HG02870 (cell line): ENCODE measurements around the gene HIC1.

Experiments used
- ATAC-seq: cut with Tn5 transposase; IDR thresholded peaks from one replicate; pipeline ENCODE4 v1.9.1; 2021; ENCODE audit warnings: mild to moderate bottlenecking, moderate library complexity; ENCODE audit not compliant: unreplicated experiment

Gene HIC1

DNA sequence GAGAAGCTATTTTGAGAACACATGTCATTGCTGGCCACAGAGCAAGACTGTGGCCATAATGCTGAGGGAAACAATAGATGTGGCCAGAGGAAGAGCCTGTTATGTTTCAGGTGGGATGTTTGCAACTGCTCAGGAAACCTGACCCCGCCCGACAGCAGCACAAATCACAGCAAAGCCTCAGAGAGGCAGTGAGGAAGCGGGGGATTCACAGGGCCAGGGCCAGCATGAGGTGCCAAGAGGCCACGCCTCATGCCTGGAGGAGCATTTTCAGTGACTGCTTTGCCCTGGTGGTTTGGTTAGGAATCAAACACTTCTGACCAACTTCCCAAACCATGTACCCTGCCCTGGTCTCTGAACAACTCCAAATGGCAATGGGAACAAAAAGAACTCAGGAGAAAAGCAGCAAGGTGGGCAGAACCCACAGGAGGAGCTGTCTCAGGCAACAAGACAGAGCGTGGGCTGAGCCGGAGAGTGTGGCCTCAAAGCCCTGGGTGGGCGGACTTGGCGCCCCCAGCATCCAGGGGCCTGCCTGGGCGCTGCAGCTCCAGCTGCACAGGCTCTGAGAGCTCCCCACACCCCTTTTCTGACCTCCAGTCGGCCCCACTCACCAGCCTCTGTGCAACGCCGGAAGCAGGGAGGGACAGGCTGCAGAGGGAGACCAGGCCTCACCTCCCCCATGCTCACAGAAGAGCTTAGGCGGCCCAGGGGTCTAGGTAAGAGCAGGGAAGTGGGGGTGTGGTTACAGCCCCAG, 20.6 kb downstream of the HIC1 start:
- ATAC-seq = no peak

DNA sequence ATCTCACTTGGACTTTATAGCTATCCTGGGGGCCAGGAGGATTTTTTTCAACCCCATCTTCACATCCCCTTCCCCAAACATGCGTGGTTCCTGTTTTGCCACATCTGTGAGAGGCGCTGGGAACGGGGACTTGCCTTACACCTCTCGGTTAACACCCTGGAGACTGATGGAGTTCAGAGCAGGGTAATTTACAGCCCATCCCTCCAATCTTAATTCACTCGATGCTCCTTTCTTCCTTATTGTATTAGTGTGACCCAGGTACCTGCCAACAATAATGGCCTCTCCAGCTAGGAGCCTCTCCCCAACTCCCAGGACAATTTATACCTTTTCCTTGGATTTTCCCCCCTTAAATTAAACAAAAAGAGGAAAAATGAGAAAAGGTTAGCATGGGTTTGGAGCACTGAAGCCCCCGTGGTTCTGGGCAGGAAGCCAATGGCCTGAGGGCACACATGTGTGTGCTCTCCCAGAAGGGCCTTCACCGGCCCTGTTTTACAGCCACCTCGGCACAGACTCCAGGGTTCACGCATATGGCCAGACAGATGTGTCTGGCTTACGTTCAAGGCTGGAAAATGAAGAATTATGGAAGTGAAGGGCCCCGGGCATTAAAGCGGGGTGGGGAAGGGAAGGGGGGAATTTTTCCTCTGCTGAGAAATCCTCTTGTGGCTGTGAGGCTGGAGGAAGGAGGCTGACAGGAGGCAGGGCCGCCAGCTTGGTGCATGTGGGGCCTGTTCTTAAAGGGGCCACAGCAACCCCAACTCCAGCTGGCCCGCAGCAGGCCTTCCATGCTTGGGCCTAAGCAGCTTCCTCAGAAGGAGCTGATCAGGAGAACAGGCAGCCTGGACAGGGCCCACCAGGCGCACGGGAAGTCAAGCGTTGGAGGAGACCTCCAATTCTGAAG, 21.4 kb downstream of the HIC1 start:
- ATAC-seq = no peak

DNA sequence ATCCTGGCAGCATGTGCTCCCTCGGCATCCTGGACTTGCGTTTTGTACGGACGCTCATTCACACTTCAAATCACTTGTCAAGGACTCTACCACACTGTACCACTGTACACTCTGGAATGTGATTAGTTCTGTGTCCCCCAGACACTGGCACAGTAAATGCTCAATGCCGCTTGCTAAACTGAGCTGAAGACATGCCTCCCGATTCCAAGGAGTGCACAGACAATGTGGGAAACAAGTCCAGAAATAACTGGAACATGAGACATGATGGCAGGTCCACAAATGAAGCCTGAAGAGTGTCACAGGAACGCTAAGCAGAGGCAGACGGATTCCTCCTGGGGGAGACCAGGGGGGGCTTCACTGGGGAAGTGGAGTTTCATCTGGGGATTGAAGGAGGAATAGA, 22.1 kb downstream of the HIC1 start:
- ATAC-seq = no peak

DNA sequence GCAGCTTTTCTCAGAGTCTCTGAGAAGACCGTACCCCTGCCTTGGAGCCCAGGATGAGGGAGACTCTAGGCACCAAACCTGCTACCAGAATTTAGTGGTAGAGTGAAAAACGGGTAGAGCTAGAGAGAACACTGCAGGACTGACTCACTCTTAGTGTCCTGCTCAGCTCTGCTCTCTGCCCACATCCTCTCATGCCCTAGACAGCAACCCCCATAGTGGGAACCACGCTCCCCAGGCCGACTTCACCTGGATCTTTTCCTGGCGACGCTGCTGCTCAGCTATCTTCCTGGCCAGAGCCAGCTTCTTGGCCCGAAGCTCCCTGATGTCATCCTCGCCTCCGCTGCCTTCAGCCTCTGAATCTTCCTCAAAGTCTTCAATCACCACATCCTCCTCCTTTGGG, 26.7 kb downstream of the HIC1 start:
- ATAC-seq = no peak

DNA sequence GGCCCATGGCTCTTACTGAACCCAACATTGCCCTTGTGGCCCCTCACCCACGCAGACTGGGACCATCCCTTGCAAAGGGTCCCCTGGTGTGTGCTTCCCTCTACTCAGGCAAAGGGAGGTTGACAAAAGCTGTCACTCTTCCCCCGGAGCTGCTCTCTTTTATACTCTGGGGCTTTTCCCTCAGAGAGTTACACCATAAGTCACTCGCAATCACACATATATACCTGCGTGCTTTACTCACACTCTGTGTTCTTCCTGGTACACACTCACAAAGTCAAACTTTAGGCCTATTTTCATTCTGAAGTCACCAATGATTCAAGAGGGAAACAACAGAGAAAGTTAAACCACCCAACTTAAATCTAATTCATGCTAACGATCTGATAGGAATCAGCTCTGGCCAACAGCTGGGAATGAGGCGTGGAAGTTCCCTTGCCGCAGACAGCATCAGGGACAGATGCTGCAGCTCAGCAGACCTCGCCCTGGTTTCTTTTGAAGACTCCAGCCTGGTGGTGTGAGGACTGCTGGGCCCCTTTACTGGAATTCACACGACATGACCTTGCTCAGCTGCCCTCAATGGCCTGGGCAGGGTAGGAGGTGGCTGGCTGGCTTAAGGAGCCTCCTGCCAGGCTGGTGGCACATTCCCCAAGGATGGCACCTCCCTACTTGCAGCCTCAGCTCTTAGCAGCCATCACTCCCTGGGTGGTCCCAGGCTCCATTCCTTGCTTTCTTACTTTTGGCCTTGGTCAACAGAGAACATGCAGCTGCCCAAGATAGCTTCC, 27.3 kb downstream of the HIC1 start:
- no peak for ATAC-seq

DNA sequence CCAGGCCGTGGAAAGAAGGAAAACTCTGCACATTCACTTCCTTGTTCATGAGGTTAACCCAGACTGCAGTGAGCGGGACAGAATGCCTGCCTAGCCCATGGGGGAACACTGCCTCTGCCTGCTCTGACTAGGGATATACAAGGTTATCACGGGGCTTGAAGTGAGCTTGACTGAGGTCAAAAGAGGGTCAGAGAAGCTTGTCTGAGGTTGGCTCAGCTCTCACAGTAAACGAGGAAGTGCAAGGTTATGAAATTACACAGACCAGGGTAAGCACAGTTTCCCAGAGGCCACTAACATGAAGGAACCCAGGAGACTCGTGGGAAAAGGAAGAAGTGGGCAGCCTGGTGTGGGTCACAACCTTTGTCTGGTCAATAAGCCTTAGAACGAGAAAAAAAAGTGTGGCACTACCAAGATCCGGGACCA, 28.7 kb downstream of the HIC1 start:
- peak; percentile 53 for ATAC-seq

DNA sequence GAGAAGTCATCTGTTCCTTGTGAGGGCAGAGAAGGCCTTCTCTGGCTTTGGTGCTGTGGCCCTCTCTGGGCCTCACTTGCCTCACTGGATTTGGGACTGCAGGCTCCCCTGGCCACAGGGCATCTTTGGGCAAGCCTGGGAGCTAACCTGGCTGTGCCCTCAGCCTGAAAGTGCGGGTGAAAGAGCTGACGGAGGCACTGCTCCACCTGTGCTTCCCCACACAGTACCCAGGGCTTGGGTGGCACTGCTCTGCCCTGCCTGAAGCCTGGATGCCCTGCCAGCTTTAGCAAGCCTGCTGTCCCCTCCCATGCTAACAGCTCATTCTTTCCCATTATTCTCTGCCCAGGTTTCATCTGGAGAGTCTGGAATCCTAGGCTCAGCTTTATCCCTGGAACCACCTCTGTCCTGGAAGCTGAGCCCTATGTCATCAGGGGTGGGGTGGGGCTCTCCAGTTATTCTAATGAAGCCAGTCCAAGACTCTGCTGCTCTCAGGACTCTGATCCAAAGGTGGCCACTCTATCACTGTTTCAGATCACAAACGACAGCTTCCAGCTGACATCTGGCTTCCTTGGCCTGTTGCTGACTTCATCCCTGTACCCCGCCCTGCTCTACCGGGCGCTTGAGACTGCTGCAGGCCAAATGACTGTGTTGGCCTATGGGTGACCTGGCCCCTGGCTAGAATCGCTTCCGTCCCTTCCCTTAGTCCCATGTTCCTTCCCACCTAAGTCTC, 29.3 kb downstream of the HIC1 start:
- ATAC-seq = no peak

DNA sequence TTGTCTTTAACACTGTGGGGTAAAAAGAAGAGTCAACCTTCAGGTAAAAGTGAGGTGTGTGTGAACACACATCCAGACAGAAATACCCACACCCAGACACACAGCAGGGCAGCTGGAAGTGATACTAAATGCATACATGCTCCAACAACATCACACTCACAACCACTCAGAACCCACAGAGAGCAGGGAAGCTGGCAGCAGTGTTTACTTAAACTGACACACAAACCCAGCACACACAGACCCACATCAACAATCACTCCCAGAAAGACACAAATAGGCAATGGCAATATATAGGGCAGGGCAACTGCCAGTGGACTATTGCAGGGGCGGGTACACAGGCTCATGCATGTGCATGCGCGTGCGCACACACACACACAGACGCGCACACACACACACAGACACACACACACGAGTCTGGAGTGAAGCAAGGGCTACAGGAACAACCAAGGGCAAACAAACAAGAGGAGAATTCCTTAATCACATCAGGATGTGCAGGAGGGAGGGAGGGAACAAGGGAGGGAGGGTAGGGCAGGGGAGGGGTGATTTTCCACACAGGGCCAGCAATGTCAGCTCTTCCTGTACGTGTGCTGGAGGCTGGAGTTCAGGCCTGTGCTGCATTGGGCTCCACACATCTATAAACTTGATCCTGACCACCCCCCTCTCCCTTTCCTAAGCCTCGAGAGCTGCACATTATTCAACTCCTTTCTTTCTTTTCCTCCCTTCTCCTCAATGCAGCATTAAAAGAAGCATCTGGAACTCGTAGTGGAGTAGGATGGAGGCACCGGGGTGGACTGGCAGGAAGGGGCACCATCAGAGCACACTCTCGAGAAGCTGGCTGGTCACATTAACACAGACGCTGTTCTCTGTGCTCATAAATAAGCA, 30.1 kb downstream of the HIC1 start:
- no peak for ATAC-seq

DNA sequence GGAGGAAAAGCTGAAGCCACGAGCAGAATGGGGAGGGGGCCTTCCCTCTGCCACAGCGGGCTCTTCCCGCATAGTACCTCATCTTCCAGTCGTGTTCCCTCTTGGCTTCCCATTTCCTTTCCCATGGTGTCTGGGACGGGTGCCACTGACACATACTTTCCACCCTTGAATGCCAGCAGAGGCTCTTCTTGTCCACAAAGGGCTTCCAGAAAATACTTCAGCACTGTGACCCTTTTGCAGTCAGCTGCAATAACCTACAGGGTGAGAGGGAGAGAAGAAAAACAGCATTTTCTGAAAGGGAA, 30.7 kb downstream of the HIC1 start:
- no peak for ATAC-seq

DNA sequence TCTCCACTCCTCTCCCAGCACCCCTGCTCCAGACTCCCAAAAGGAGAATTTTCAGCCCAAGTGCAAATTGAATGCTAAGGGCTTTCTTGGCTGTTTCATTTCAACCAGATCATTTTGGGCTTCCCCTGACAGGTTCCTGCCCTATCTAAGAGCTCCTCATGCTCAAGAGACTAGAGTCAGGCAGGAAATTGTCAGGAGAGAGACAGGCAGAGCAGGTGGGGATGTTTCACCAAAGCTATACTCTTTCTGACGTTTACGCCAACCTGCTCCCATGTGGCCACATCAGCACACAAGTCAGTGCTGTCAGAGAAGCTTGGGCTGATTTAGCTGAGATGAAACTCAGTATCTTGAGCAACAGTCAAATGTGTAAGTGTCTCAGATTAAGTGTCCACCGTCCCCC, 31.4 kb downstream of the HIC1 start:
- ATAC-seq = no peak

DNA sequence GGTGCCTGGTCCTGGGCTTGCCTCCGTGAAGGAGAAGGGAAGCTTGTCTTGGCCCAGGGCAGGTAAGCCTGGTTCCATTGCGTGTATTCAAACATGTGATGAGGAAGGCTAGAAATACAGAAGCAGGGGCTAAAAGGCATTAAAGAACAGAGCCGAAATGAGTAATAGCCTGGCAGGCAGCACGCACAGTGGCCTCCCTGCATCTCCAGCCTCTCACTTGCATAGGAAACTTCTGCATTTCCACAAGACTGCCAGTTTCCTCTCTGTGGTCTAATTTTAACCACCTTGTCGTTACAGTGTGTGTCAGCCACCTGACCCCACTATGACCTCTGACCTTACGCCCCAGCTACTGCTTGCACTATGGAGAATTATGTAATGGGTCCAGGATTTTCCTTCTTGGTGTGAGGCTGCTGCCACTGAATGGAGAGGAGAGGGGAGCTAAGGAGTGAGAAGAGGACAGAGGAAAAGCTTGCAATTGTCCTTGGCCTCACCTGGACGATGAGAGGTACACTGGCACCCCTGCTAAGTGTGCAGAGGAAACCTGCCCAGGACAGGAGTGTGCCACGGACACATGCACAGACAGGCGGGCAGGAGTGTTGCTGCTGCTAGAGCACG, 32.8 kb downstream of the HIC1 start:
- ATAC-seq = peak; percentile 44

DNA sequence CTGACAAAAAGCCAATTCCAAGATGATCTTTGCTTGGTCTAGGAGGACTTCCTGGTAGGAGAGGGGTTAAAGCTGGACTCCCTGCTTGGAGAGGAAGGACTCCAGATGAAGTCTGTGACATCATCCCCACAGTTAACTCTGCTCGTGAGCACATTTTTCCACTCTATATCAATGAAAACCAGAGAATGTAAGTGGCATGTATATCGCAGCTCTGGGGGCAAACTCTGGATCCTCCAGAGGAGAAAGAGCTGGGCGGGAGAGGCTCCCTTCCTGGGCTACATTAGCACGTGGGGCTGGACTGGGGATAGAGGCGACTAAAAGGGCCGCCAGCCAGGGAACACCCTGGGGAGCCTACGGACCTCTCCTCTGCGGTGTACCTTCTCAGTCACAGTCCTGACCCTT, 34.1 kb downstream of the HIC1 start:
- ATAC-seq = peak; percentile 21

DNA sequence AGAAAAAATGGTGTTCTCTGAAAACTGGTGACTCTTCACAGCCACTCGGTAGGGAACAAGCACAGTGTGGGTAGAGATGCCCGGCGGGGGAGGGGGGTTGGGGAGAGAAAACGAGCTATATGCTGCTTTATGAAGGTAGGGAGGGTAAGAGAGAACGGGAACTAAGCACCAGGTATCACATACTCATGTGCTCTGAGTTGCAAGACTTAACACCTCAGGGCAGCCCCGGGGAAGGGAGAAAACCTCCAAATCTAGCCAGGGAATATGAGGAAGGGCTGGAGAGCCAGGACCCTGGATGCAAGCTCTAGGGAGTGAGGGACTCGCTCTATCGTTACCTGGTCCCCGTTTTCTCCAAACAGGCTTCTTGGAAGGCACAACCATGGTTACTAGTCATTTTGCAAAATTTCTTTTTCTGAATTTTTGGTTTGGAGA, 35.3 kb downstream of the HIC1 start:
- no peak for ATAC-seq

DNA sequence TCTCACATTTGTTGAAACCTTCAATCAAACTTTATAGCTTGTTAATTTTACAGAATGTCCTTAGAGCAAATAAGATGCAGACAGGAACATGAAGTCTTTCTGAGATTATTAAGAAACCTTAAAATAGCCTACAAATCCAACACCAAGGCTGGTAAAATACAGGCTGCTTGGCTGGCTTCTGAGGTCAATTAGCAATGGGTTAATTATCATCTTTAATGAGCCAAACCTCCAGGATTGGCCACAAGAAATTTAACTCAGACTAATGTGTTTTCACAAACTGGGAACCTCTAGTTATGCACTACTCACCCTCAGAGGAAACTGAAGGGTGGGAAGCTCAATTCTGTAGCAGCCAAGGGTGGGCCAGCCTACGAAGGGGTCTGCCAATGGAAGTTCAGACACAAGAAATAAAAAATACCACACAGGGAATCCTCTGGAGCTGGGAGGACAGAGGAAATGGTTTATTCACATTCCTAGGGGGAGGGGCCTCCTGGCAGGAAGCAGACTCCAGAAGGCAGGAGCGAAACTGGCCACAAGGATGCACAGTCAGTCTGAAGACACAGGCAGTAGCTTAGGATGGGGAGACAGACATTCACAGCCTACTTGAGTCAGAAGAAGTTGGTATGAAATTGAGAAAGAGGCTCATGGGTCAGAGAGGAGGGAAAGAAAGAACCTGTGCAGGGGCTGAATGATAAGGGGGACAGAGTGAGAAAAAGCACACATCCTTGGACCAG, 36.1 kb downstream of the HIC1 start:
- no peak for ATAC-seq

DNA sequence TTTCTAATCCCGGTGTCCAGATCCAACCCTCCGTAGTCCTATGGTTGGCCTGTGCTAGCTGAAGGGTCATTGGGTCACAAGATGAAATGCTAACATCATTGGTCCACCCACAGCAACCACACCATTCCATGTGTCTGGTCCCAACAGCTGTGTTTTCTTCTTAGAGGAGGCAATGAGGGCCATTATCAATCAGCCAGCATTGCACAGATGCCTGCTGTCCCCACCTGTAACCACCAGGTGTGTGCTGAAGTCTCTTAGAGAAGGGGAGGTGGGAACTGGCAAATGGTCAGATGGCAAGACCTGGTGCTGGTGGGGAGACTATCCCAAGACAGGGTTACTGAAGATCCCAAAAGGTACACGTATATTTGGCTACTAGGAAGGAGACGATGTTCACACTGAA, 37.4 kb downstream of the HIC1 start:
- no peak for ATAC-seq

DNA sequence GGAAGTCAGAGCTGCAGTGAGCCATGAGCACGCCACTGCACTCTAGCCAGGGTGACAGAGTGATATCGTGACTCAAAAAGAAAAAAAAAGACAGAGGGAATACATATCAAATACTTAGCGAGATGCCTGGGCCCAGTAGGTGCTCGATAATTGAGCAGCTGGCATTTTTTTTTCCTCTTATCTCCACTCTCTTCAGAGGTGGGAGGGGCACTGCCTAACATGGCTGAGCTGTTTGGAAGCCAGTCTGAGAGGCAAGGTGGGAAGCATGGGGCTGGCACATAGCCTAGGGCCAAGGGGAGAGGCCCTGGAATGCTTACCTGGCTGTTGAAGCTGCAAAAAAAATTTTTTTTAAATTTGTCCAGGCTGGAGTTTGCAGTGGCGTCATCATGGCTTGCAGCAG, 38.4 kb downstream of the HIC1 start:
- ATAC-seq = no peak

DNA sequence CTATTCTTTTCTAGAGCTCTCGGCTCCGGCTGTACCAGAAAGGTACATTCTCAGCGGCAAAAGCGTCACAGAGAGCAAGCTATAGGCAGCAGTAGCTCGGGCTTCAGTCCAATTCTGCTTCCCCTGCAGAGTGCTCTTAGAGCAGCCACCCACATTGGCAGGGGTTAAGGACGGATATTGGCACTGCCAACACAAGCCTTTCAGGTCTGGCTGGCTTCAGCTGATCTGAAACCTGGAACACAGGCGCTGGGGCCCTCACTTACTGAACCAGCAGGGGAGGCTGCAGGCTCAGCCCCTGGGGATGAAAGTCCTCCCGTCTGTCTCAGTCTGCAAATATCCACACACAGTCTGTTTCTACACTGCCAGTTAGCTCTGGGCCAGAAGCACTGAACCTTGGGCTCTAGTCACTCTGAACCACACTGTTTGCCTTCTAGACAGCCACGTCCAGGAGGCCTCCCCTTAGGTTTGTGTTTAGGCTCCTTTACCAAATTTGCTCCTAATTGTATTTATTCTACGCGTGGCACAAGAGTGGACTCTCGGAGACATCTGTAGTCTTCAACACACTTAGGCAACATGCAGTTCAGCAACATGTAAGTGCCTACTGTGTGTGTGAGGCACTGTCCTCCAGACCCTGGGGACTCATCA, 40.1 kb downstream of the HIC1 start:
- ATAC-seq = no peak

DNA sequence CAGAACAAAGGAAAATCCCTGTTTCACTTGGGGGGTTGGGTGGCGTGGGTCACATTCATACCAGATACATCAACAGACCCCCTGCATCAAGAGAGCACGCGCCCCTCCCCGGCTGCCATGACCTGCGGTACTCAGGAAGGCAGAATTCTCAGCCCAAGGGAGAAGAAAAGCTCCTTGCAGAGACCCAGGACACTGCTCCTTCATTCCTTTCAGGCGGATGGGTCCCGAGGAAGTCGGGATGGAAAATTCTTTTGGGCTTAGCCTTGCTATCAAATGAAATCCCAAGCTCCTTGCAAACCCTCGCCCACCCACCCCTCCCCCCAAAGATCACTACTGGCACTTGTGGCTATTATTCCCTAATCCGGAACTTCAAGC, 40.6 kb downstream of the HIC1 start:
- no peak for ATAC-seq
